ENCODE data around the gene RANBP3.
"Not testable (repeated sequence)": the region's sequence is repeated elsewhere in the genome, so short reads cannot be mapped to it uniquely, and the experiment has no call there.

Gene RANBP3

GRCh38 chr19:5892772-5893275, 85.1 kb downstream of the RANBP3 start:
- TF ChIP-seq CTCF (IDR thresholded peaks at IDR 0.05) = peak; percentile 44
- no peak for TF ChIP-seq ZFX (IDR thresholded peaks at IDR 0.05; ENCODE audit: borderline replicate concordance)
- no peak overlapping the region for H3K27ac ChIP-seq

GRCh38 chr19:5891938-5892771, 85.8 kb downstream of the RANBP3 start:
- H3K27ac ChIP-seq = no peak overlapping the region
- TF ChIP-seq ZFX (IDR thresholded peaks at IDR 0.05; ENCODE audit: borderline replicate concordance) = no peak
- peak; percentile 86 for TF ChIP-seq CTCF (IDR thresholded peaks at IDR 0.05)

GRCh38 chr19:5891572-5891937, 86.4 kb downstream of the RANBP3 start:
- no peak overlapping the region for H3K27ac ChIP-seq
- TF ChIP-seq CTCF (IDR thresholded peaks at IDR 0.05) (no peak), ZFX (IDR thresholded peaks at IDR 0.05; ENCODE audit: borderline replicate concordance) (no peak)

GRCh38 chr19:5890099-5890498, 87.8 kb downstream of the RANBP3 start:
- H3K27ac ChIP-seq = 0 out of 2 replicates have a peak overlapping the region, but pooled peaks have one; percentile 5
- no peak for TF ChIP-seq CTCF (IDR thresholded peaks at IDR 0.05)
- TF ChIP-seq ZFX (IDR thresholded peaks at IDR 0.05; ENCODE audit: borderline replicate concordance) = no peak

- no peak overlapping the region for H3K27ac ChIP-seq
- TF ChIP-seq CTCF (IDR thresholded peaks at IDR 0.05) (no peak), ZFX (IDR thresholded peaks at IDR 0.05; ENCODE audit: borderline replicate concordance) (no peak)
Observed at GRCh38 chr19:5889288-5889971, 88.5 kb downstream of the RANBP3 start.

- H3K27ac ChIP-seq = not testable (repeated sequence)
Observed at GRCh38 chr19:5884065-5884811, 93.7 kb downstream of the RANBP3 start.

GRCh38 chr19:5883157-5883873, 94.6 kb downstream of the RANBP3 start:
- H3K27ac ChIP-seq = not testable (repeated sequence)
